Measurements from ENCODE around the gene ZNF140.
A peak's percentile ranks its signal among the peaks of the same experiment; 100 is the strongest.

The ZNF140 gene

DNA sequence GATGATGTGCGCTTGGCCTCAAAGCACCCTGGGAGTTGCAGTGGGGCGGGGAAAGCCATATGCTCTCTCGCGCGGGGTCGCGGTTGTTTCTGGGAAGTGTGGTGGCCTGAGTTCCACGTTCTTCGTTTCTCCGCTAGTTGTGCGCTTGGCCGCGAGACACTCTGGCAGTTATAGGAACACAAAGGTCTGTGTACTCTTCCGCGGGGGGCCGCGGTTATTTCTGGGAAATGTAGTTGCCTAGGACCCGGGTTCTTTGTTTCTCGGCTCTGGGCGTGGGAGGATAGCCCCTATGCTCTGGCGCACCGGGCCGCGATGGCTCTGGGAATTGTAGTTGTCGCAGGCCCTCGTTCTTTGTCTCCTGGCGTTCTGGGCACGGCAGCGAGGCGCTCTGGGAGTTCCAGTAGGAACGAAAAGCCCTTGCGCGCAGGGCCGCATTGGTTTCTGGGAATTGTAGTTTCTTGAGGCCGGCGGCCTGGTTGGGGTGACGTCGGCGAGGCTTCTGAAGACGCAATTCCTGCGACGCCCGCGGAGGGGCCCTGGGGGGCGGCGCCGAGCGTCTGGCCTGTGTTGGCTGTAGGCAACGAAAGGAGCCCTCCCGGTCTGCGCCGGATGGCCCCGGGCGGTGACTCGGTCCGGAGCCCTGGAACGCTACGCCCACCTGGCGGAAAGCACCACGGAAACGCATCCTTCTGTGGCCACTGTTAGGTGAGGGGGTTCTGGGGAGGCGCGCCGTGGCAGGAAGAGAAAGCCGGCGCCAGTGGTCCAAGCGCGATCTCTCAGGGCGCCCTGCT lies at the start of gene ZNF140:
Gene ZNF140, plus strand, starts transcription at position 556 of the 791 bp plus-strand sequence. CDS start 398 bp downstream, outside the sequence.
- peak; percentile 81 for DNase-seq (ENCODE audit: low read depth)

- peak; percentile 88 for DNase-seq (ENCODE audit: low read depth)
These were observed 43.3 kb upstream of the ZNF140 start, which contains the start of gene ZNF84 for GRCh38 chr12:133037207-133038005. Gene ZNF84, plus strand, starts transcription at chr12:133037509. Its CDS starts 3,959 bp downstream, at chr12:133041468.

GRCh38 chr12:133038118-133038709 lies 42.5 kb upstream of the ZNF140 start:
- DNase-seq (ENCODE audit: low read depth): no peak

- DNase-seq (ENCODE audit: low read depth): no peak
These were observed 34.0 kb upstream of the ZNF140 start for GRCh38 chr12:133046698-133047097.

DNA sequence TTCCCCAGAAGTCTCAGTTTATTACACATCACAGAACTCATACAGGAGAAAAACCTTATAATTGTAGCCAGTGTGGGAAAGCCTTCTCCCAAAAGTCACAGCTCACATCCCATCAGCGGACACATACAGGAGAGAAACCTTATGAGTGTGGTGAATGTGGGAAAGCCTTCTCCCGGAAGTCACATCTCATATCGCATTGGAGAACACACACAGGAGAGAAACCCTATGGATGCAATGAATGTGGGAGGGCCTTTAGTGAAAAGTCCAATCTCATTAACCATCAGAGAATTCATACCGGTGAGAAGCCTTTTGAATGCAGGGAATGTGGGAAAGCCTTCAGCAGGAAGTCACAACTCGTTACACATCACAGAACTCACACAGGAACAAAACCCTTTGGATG lies 23.3 kb upstream of the ZNF140 start:
- no peak for DNase-seq (ENCODE audit: low read depth)

DNA sequence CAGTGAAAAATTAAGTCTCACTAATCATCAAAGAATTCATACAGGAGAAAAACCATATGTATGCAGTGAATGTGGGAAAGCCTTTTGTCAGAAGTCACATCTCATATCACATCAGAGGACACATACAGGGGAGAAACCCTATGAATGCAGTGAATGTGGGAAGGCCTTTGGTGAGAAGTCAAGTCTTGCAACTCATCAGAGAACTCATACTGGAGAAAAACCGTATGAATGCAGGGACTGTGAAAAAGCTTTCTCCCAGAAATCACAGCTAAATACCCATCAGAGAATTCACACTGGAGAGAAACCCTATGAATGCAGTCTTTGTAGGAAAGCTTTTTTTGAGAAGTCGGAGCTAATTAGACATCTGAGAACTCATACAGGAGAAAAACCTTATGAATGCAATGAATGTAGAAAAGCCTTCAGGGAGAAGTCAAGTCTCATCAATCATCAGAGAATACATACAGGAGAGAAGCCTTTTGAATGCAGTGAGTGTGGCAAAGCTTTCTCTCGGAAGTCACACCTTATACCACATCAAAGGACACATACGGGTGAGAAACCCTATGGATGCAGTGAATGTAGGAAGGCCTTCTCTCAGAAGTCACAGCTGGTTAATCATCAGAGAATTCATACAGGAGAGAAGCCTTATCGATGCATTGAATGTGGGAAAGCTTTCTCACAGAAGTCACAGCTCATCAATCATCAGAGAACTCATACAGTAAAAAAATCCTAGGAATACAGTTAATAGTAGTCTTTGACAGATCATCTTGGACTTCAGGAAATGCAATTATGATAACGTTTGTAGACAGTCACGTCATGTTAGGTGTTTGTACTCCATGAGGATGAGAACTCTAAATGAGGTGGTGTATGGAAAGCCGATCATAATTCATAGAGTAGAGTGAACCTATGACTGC lies 22.3 kb upstream of the ZNF140 start:
- no peak for DNase-seq (ENCODE audit: low read depth)

GRCh38 chr12:133061954-133062353 lies 18.8 kb upstream of the ZNF140 start:
- DNase-seq (ENCODE audit: low read depth): no peak

DNA sequence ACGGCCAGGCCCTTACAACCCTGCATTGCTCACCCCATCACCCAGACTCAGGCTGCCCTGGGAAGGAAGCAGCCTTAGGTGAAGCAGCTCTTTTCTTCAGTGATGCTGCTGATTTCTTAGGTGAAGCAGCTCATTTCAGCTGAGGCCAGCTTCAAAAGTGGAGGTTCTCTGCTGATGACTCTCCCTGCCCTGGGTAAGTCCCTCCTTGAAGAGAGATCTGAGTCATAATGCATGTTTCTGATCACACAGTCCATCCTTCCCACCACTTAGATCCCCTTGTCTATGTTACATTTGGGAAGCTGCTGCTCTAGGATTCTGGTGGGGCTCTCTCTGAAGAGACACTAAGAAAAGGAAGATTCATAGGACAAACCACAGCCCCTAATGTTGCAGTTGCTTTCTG lies 17.2 kb upstream of the ZNF140 start:
- no peak for DNase-seq (ENCODE audit: low read depth)

- no peak for DNase-seq (ENCODE audit: low read depth)
These were observed 6.9 kb upstream of the ZNF140 start for GRCh38 chr12:133073836-133074235.

- DNase-seq (ENCODE audit: low read depth): peak; percentile 97
These were observed 726 bp upstream of the ZNF140 start for GRCh38 chr12:133080026-133080367.

DNA sequence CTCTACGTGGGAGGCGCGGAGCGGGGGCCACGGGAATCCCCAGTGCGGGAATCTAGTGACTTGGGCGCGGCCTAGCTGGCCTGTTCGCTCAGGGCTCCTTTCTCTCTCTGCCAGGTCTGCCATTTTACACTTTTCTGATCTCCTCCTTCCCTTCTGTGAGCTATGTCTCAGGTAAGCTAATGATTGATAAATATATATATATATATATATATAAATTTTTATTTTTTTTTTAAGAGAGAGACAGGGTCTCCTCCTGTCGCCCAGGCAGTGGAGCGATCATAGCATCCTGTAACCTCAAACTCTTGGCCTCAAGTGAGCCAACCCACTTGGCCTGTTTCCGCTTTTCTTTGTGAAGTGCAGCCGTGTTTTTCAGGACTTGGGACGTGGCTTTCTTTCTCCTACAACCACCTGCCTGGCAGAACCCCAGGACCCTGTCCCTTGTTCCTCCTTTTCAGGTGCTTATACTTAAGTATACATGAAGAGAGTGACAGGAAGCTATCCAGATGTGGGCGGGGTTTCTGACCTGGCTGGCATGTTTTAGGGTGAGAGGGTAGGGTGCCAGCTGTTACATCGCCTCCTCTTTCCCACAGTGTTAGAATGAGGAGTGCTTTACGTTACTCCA lies 547 bp downstream of the ZNF140 start:
- DNase-seq (ENCODE audit: low read depth): no peak

- DNase-seq (ENCODE audit: low read depth): no peak
These were observed 2.6 kb downstream of the ZNF140 start for GRCh38 chr12:133083345-133083744.

DNA sequence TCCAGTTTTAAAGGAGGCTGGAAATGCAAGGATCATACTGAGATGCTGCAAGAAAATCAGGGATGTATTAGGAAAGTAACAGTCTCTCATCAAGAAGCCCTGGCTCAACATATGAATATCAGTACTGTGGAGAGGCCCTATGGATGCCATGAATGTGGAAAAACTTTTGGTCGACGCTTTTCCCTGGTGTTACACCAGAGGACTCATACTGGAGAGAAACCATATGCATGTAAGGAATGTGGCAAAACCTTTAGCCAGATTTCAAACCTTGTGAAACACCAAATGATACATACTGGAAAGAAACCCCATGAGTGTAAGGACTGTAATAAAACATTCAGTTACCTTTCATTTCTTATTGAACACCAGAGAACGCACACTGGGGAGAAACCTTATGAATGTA lies 24.9 kb downstream of the ZNF140 start:
- DNase-seq (ENCODE audit: low read depth): no peak

DNA sequence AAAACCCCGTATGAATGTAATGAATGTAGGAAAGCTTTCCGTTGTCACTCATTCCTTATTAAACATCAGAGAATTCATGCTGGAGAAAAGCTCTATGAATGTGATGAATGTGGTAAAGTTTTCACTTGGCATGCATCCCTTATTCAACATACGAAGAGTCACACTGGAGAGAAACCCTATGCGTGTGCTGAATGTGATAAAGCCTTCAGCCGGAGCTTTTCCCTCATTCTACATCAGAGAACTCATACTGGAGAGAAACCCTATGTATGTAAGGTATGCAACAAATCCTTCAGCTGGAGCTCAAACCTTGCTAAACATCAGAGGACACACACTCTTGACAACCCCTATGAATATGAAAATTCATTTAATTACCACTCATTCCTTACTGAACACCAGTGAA lies 25.5 kb downstream of the ZNF140 start:
- no peak for DNase-seq (ENCODE audit: low read depth)

- no peak for DNase-seq (ENCODE audit: low read depth)
These were observed 26.4 kb downstream of the ZNF140 start for GRCh38 chr12:133107121-133107520.

- no peak for DNase-seq (ENCODE audit: low read depth)
These were observed 27.4 kb downstream of the ZNF140 start for GRCh38 chr12:133108150-133108549.

DNA sequence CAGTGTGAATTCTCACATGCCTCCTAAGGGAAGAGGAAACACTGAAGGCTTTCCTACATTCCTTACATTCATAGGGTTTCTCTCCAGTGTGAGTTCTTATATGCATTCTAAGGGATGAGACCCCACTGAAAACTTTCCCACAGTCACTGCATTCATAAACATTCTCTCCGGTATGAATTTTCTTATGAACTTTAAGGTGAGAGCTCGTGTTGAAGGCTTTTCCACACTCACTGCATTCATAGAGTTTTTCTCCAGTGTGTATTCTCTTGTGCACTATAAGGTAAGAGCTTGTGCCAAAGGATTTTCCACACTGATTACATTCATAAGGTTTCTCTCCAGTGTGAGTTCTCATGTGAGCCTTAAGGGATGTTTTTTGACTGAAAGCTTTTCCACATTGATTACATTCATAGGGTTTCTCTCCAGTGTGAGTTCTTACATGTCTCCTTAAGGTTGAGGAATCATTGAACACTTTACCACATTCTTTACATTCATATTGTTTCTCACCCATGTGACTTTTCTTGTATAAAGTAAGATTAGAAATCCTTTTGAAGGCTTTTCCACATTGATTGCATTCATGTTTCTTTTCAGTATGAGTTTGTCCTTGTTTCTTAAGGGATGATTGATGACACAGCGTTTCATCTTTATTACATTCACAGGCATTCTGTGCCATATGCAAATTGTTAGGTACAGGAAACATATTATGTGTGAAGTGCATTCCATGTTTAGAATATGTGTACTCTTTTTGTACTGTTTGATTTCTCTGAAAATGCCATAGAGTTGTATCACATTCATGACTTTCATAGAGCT lies 39.9 kb downstream of the ZNF140 start:
- no peak for DNase-seq (ENCODE audit: low read depth)

DNA sequence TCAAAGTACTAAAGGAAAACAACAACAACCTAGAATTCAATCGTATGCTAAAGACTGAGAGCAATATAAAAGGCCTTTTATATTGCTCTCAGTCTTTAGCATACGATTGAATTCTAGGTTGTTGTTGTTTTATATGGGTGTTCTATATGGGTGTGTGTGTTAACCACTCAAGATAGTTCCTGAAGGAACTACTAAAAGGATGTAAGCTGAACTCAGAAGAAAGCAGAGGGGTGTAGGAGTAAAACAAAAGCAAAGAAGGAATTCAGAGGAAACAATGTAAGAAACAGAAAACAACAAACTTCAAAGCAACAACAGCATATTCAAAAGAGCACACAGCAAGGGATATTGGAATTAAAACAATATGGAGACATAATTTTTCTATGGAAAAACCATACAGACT lies 44.0 kb downstream of the ZNF140 start:
- DNase-seq (ENCODE audit: low read depth): no peak

DNA sequence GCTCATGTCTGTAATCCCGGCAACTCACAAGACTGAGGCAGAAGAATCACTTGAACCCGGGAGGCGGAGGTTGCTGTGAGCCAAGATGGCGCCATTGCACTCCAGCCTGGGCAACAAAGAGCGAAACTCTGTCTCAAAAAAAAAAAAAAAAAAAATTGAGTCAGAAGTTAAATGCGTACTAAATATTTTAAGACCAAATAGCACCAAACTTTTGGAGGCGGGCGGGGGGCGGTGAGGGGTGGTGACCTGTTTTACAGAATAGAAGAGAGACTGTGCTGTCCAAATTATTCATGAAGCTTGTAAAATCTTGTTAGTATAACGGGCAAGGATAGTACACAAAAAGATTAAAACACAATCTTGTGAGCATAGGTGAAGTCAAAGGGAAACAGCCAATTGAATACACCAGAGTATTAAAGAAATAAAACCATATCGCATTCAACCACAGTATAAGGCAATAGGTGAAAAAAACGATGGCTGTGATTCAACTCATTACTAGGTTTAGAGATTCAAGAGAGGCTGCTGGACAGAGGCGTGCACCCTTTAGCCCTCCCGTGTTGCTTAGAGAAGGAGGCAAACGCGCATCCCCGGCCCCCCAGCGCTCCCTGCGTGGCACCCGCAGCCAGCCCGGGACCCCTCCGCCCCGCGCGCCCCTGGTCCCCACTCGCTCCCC lies 48.8 kb downstream of the ZNF140 start:
- DNase-seq (ENCODE audit: low read depth): no peak
